Ascending aorta (tissue), 2 donors: ENCODE measurements around the gene CATSPERE. TPM values are rescaled to one million over a fixed set of nuclear protein-coding genes. Genes with fewer than 3 reads are reported as not detected.

ENCODE experiments used
- DNase-seq, 2 donors: peaks; one replicate each; pipeline ENCODE4 v3.0.0-alpha.2; 2019; ENCODE audit warnings: low spot score in 2 of 2
- H3K27ac ChIP-seq, 2 donors: fragments of 200-600 bp; sonication (generic); one replicate each; pipeline ENCODE4 v1.5.1; 2016 to 2017; ENCODE audit warnings: mild to moderate bottlenecking in 1 of 2
- H3K27me3 ChIP-seq: fragments of 200-600 bp; sonication (generic); one replicate; pipeline ENCODE4 v1.5.1; 2017
- H3K36me3 ChIP-seq, 2 donors: fragments of 200-600 bp; sonication (generic); one replicate each; pipeline ENCODE4 v1.5.1; 2016
- H3K4me1 ChIP-seq, 2 donors: fragments of 200-600 bp; sonication (generic); one replicate each; pipeline ENCODE4 v1.5.1; 2016 to 2017; ENCODE audit warnings: mild to moderate bottlenecking in 1 of 2
- H3K4me3 ChIP-seq, 2 donors: fragments of 200-600 bp; sonication (generic); one replicate each; pipeline ENCODE4 v1.5.1; 2016 to 2017; ENCODE audit warnings: mild to moderate bottlenecking in 1 of 2
- H3K9me3 ChIP-seq, 2 donors: fragments of 200-600 bp; sonication (generic); one replicate each; pipeline ENCODE4 v1.5.1; 2016
- CTCF ChIP-seq, 3 experiments: fragments of 200-600 bp in 2 of 3; fragments of 450-650 bp in 1 of 3; sonication (generic) in 2 of 3; IDR thresholded peaks; one replicate each; pipeline ENCODE4 v1.5.1; 2016 to 2019; ENCODE audit warnings: antibody characterized with exemption in 3 of 3, mild to moderate bottlenecking in 1 of 3, moderate library complexity in 1 of 3
- intact Hi-C: fragments of 100-400 bp; cut with DNase I; formaldehyde crosslinking; loops from one replicate; pipeline ENCODE4 v1.15.1; 2023
- total RNA-seq: library from RNA; depleted of rRNA; stranded (reverse); fragments of >200 nt; gene quantifications from one replicate; pipeline ENCODE4 v1.1.0, GENCODE V29; 2016

CATSPERE gene
- total RNA-seq, 1 donor from 2014 or later, result not detected

DNA sequence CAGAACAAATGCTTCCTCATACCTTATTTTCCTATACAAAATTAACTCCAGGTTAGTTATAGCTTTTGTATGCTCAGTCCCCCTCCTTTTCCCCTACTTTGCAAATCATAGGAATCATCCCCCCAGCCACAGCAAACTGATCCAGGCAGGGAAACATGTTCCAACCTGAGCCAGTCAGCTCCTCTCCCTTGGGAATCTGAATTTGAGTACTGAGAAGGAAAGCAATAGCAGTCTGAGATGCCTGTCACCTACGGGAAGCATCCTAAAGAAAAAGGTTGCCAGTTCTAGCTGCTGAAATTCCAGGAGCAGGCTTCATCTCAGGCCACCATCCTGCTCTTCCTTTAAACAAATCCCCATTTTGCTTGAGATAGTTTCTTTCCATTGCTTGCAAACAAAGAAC, 16.2 kb upstream of the CATSPERE start:
- H3K4me1 ChIP-seq, result peaks cover 9 to 40% of the 10 kb centered on the region in 2 donors
- intact Hi-C loops, result no loop called here
- no peaks in the 10 kb centered on the region for H3K27me3 ChIP-seq
- TF ChIP-seq CTCF (IDR thresholded peaks at IDR 0.05), result no peak
- H3K27ac ChIP-seq, result peak overlapping the region; percentile 63 to 72
- no peaks in the 10 kb centered on the region for H3K36me3 ChIP-seq
- H3K4me3 ChIP-seq, result peak overlapping the region in 1 of 2 donors; percentile 2
- no peaks in the 10 kb centered on the region for H3K9me3 ChIP-seq
- no peak for DNase-seq

DNA sequence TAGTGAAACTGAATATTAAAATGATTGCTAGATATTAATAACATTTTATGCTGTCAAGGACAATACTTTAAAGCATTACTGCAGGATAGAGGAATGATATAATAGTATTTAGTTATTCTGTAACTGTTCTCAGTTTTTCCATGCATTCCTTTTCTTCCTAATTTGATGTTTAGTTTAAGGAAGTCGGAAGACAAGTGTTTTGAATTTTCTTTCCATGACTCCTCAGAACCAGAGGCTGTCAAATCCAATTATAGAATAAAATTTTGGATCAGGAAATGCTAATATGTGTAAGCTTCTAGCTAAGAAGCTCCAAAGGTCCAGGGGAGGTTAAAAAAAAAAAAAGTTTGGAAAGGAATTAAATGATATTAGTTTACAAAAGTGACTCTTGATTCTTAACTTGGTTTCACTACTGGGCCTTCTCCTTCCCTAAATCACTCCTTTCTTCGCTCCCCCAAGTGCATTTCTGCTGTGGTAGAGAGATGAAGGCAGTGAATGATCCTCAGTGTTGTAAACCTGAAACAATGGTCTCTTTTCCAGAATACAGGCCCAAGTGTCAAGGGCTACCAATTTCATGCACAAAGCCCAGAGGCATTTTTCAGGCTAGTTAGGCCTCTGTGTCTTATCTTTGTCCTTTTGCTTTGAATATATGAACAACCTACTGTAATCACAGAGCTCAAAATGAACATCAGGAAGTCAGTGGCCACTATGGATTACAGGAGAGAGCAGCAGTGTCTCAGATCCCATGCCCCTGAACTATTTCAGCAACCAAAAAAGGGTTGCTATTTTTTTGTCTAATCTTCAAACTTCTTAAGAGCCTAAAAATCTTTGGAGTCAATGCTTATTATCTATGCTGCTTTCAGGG, 15.5 kb upstream of the CATSPERE start:
- Histone ChIP-seq H3K9me3 (no peaks in the 10 kb centered on the region), H3K4me3 (peak overlapping the region; percentile 2 to 9), H3K36me3 (no peaks in the 10 kb centered on the region), H3K27ac (peak overlapping the region; percentile 63 to 72), H3K27me3 (no peaks in the 10 kb centered on the region), H3K4me1 (peaks cover 9 to 46% of the 10 kb centered on the region in 2 donors)
- intact Hi-C loops, result no loop called here
- no peak for DNase-seq
- no peak for TF ChIP-seq CTCF (IDR thresholded peaks at IDR 0.05)

GRCh38 chr1:244447024-244447423, 14.0 kb upstream of the CATSPERE start:
- H3K36me3 ChIP-seq, result no peaks in the 10 kb centered on the region
- H3K4me3 ChIP-seq, result no peak overlapping the region
- no peak for TF ChIP-seq CTCF (IDR thresholded peaks at IDR 0.05)
- H3K4me1 ChIP-seq, result peaks cover 9 to 46% of the 10 kb centered on the region in 2 donors
- intact Hi-C loops, result no loop called here
- H3K27ac ChIP-seq, result peak overlapping the region in 1 of 2 donors; percentile 14
- H3K27me3 ChIP-seq, result no peaks in the 10 kb centered on the region
- no peaks in the 10 kb centered on the region for H3K9me3 ChIP-seq
- no peak for DNase-seq

DNA sequence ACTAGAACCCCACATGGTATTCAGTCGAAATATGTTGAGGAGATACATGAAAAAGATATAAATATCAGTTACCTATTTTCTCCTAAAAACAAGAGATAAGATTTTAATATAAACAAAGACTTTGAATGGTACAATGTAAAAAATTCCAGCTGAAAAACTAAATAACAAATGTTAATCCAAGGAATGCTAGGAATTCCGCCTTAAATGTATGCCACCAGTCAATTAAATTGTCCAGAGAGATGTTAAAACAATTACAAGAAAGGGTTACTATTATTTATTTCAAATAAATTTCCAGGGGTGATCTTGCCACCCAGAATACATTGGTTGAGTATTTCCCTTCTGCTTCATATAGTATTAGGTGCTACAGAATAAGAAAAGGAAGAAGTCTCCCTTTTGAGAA, 13.5 kb upstream of the CATSPERE start:
- peaks cover 9 to 46% of the 10 kb centered on the region in 2 donors for H3K4me1 ChIP-seq
- H3K9me3 ChIP-seq, result no peaks in the 10 kb centered on the region
- peak overlapping the region in 1 of 2 donors; percentile 14 for H3K27ac ChIP-seq
- no peaks in the 10 kb centered on the region for H3K36me3 ChIP-seq
- no peaks in the 10 kb centered on the region for H3K27me3 ChIP-seq
- no peak for TF ChIP-seq CTCF (IDR thresholded peaks at IDR 0.05)
- H3K4me3 ChIP-seq, result no peak overlapping the region
- intact Hi-C loops, result no loop called here
- DNase-seq, result no peak

DNA sequence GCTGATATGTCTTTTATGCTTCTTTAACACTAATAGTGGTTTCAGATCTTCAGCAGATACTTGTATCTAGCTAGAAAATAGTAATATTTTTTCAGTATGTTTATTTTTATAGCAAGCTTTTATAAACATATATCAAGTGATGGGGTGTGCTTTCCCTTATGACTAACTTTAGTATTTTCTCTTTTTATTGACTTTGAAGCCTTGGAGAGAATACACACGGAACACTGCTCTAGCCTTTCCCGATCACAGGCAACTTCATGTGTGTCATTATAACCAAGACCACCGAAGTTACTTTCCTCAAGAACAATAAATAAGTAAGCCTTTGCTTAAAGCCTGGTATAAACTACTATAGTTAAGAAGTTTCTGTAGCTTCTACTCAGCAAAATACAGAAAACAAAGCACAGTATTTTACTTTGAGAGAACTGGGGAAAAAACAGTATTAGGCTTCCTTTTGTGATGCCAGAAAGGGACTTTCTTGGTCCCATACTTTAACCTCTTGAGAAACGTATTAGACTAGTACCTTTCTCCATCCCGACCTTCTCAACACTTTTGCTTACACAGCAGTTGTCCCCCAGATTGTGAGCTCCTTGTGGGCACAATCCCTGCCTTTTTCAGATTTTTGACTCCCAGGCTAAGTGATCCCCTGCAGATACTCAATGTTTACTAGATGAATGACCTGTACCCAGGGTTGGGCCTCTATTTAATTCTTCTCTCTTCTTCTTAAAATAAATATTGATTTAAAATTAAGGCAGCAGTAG, 12.6 kb upstream of the CATSPERE start:
- H3K4me3 ChIP-seq, result no peak overlapping the region
- H3K36me3 ChIP-seq, result no peaks in the 10 kb centered on the region
- DNase-seq, result no peak
- no peaks in the 10 kb centered on the region for H3K9me3 ChIP-seq
- no peaks in the 10 kb centered on the region for H3K27me3 ChIP-seq
- H3K4me1 ChIP-seq, result peaks cover 9 to 46% of the 10 kb centered on the region in 2 donors
- no peak for TF ChIP-seq CTCF (IDR thresholded peaks at IDR 0.05)
- intact Hi-C loops, result no loop called here
- H3K27ac ChIP-seq, result peak overlapping the region; percentile 11 to 21
